Heart left ventricle (tissue), 16 donors: ENCODE measurements around the gene FAF1. TPM values are rescaled to one million over a fixed set of nuclear protein-coding genes. Genes with fewer than 3 reads are reported as not detected.

Experiments used
- ATAC-seq, 4 donors: fragments of 200-7000 bp; cut with Tn5 transposase; one replicate each; pipeline ENCODE4 v1.9.1; 2020 to 2022; ENCODE audit warnings: moderate library complexity in 4 of 4, mild to moderate bottlenecking in 3 of 4, moderate number of reproducible peaks in 1 of 4
- DNase-seq, 5 donors: peaks; one replicate each; pipeline ENCODE4 v3.0.0-alpha.2; 2020
- H3K27ac ChIP-seq, 12 donors: fragments of 200-600 bp; sonication (generic) in 4 of 12; one replicate each; pipeline versions ENCODE4 v1.5.0 to v1.8.0; 2016 to 2022; ENCODE audit warnings: mild to moderate bottlenecking in 2 of 12
- H3K27me3 ChIP-seq, 9 donors: fragments of 200-600 bp; sonication (generic) in 2 of 9; one replicate each; pipeline versions ENCODE4 v1.5.1 to v1.8.0; 2016 to 2022; ENCODE audit warnings: mild to moderate bottlenecking in 3 of 9
- H3K36me3 ChIP-seq, 9 donors: fragments of 200-600 bp; sonication (generic) in 2 of 9; one replicate each; pipeline versions ENCODE4 v1.5.0 to v1.8.0; 2018 to 2022; ENCODE audit warnings: mild to moderate bottlenecking in 2 of 9
- H3K4me1 ChIP-seq, 12 donors: fragments of 200-600 bp; sonication (generic) in 4 of 12; one replicate each; pipeline versions ENCODE4 v1.5.0 to v1.8.0; 2016 to 2022; ENCODE audit warnings: mild to moderate bottlenecking in 3 of 12
- H3K4me3 ChIP-seq, 12 donors: fragments of 200-600 bp; sonication (generic) in 4 of 12; one replicate each; pipeline versions ENCODE4 v1.5.0 to v1.8.0; 2017 to 2022; ENCODE audit warnings: mild to moderate bottlenecking in 9 of 12, moderate library complexity in 4 of 12
- H3K9me3 ChIP-seq, 12 donors: fragments of 200-600 bp; sonication (generic) in 4 of 12; one replicate each; pipeline versions ENCODE4 v1.5.0 to v1.8.0; 2016 to 2022; ENCODE audit warnings: mild to moderate bottlenecking in 1 of 12
- POLR2A ChIP-seq, 2 donors: fragments of 450-650 bp; IDR thresholded peaks; one replicate each; pipeline ENCODE4 v1.6.1; 2017; ENCODE audit warnings: antibody characterized with exemption in 2 of 2, mild to moderate bottlenecking in 2 of 2, moderate library complexity in 2 of 2
- WGBS, 4 donors: extraction: QIAGEN DNeasy Blood & Tissue Kit in 2 of 4; methylation state at CpG; one replicate each; pipeline versions ENCODE4 v1.1.5 to v1.1.7; 2013 to 2018; 5-methylcytosine and 5-hydroxymethylcytosine counted together
- intact Hi-C, 10 donors: fragments of 100-400 bp; cut with DNase I; formaldehyde crosslinking; loops; one replicate each; pipeline versions ENCODE4 v1.11.1 to v1.14.2; 2022
- polyA plus RNA-seq, 2 donors: library from polyadenylated mRNA; stranded (reverse); fragments of 200-250 nt; gene quantifications; one replicate each; pipeline ENCODE4 v1.2.3, GENCODE V29; 2013
- total RNA-seq, 9 donors: library from RNA; depleted of rRNA in 2 of 9; stranded (reverse); fragments of >200 nt in 2 of 9; fragmentation: NEBNext Ultra II Directional in 3 of 9; extraction: Animal tissue kit (Norgen Biotek cat#: 25700) in 3 of 9; gene quantifications; one replicate each; pipeline versions ENCODE4 v1.1.0 to v1.2.4, GENCODE V29; 2016 to 2023
- TF ChIP-seq, protein P1 (sequence below), 12 donors: fragments of 200-600 bp; sonication (generic) in 4 of 12; IDR thresholded peaks; one replicate each; pipeline versions ENCODE4 v1.5.0 to v1.8.0; 2018 to 2022; ENCODE audit warnings: antibody characterized with exemption in 12 of 12, mild to moderate bottlenecking in 5 of 12
- donor health status: ischemic (EF 13 %, LVEDD 7.1; RV severe dilation, severe dysfunction).
- donor health status: healthy with polysubstance abuse.
- donor health status: DM: no; HTN: yes; CAD: no.
- donor health status: DM: no; HTN: no; CAD: no.
- donor health status: ischemic (EF 25% LVEDD 6.9; RV normal size, moderate dysfunction).
- donor health status: ischemic (EF 25% LVEDD 5.7; RV mildly dilated, moderate dysfunction).
- donor health status: healthy.
- donor health status: DM: yes; HTN: yes; CAD: no.
- donor health status: ischemic (EF 35%, LVEDD 5.7; RV mildly dilated, moderate dysfunction).
- donor health status: nonischemic (EF 11% LVEDD 7.7; RV severe dilation, severe dysfunction).
- donor health status: DM: yes; HTN: yes; CAD: no.
- donor health status: PGD.
- donor health status: ischemic (EF 29% LVEDD 5.4; RV normal size, mild dysfunction).
- donor health status: nonischemic (EF 23%, LVEDD 6.1; RV moderate dilation, normal function).

The FAF1 gene
- total and polyA plus RNA-seq, 11 donors: 41.0 to 112 (median 81.3) TPM

DNA sequence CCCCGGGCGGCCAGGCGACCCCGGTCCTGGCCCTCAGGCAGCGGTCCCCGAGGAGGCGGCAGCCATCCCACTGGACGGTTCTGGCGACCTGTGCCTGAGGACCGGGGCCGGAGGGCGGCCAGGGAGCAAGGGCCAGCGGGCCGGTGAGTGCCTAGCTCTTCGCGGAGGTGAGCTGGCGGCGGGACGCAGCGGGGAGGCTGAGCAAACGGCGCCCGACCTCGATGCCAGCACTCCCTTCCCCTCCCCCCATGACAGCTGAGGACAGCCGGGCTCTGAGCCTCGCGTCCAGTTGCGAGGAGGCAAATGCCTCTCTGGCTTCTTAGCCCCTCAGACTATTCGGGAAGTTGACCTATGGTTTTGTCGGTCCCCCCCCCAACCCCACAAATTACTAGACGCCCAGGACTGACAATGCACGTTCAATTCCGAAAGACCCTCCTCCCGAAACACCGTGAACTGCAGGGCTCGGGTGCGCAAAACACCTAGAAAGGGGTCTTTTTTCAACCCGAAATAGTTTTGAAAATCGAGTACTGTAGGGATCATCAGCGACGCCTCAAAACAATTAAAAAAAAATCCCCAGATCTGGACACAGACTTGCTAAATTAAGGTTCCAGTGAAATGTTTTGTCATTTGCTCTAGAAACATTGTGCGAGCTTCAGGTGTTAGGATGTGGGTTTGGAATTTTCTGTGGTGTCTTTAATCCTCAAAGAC, 18.2 kb upstream of the FAF1 start:
- intact Hi-C loops: loop anchor here in 1 of 10 donors (1.0 to 10.0 kb wide), 2 partner anchors 10 to 257 kb away; partner anchors contain the start of gene RNF11
- no peaks in the 10 kb centered on the region for H3K9me3 ChIP-seq
- TF ChIP-seq, protein P1, sequence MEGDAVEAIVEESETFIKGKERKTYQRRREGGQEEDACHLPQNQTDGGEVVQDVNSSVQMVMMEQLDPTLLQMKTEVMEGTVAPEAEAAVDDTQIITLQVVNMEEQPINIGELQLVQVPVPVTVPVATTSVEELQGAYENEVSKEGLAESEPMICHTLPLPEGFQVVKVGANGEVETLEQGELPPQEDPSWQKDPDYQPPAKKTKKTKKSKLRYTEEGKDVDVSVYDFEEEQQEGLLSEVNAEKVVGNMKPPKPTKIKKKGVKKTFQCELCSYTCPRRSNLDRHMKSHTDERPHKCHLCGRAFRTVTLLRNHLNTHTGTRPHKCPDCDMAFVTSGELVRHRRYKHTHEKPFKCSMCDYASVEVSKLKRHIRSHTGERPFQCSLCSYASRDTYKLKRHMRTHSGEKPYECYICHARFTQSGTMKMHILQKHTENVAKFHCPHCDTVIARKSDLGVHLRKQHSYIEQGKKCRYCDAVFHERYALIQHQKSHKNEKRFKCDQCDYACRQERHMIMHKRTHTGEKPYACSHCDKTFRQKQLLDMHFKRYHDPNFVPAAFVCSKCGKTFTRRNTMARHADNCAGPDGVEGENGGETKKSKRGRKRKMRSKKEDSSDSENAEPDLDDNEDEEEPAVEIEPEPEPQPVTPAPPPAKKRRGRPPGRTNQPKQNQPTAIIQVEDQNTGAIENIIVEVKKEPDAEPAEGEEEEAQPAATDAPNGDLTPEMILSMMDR (IDR thresholded peaks at IDR 0.05): no peak
- no peak for TF ChIP-seq POLR2A (IDR thresholded peaks at IDR 0.05)
- H3K4me1 ChIP-seq: peaks cover 0 to 49% (median 6%) of the 10 kb centered on the region in 12 donors
- DNase-seq: peak; percentile 71 to 86 (median 82)
- no peaks in the 10 kb centered on the region for H3K36me3 ChIP-seq
- peaks cover 0 to 10% (median 0%) of the 10 kb centered on the region in 9 donors for H3K27me3 ChIP-seq
- WGBS, 4 donors: 1 to 7% (median 2%) methylated on average over 14 to 42 of the region's 42 CpGs
- ATAC-seq: peak; percentile 63 to 86 (median 80)
- H3K27ac ChIP-seq: peak overlapping the region; percentile 93 to 100 (median 99)
- H3K4me3 ChIP-seq: peak overlapping the region; percentile 76 to 96 (median 86)

DNA sequence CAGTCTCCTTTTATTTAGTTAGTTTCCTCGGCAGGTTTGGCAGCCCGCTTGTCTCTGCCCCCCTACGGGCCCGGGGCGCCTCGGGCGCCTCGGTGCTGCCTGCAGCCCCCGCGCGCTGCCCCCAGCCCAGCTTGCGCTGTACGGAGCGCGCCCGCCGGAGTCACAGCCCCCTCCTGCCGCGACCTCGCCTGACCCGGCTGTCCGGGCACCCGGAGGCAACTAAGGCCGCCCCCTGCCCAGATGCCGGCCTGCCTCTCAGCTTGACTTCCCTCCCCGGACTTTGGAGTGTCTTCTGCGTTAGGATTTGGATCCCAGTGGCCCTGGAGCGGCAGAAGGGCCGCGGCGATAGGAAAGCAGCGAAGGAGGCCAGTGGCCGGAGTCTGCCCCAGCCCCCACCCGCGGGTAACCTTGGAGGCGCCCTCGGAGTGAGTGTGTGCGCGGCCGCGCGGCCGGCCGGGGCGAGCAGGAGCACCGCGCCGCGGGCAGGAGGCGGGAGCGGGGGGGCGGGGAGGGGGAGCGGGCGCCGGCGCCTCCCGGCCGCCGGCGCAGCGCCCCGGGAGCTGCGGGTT, 17.6 kb upstream of the FAF1 start:
- peak overlapping the region; percentile 76 to 96 (median 86) for H3K4me3 ChIP-seq
- DNase-seq (peak; percentile 74 to 88 (median 79)), ATAC-seq (peak; percentile 62 to 94 (median 86))
- H3K36me3 ChIP-seq: no peaks in the 10 kb centered on the region
- peaks cover 0 to 10% (median 0%) of the 10 kb centered on the region in 9 donors for H3K27me3 ChIP-seq
- TF ChIP-seq, protein P1 (IDR thresholded peaks at IDR 0.05): no peak
- no peak for TF ChIP-seq POLR2A (IDR thresholded peaks at IDR 0.05)
- H3K4me1 ChIP-seq: peaks cover 0 to 44% (median 7%) of the 10 kb centered on the region in 12 donors
- H3K27ac ChIP-seq: peak overlapping the region; percentile 93 to 100 (median 99)
- no peaks in the 10 kb centered on the region for H3K9me3 ChIP-seq
- WGBS, 4 donors: 0 to 2% (median 1%) methylated on average over 26 to 63 of the region's 63 CpGs
- intact Hi-C loops: loop anchor here in 1 of 10 donors (1.0 to 10.0 kb wide), 2 partner anchors 9 to 257 kb away; partner anchors contain the start of gene RNF11

DNA sequence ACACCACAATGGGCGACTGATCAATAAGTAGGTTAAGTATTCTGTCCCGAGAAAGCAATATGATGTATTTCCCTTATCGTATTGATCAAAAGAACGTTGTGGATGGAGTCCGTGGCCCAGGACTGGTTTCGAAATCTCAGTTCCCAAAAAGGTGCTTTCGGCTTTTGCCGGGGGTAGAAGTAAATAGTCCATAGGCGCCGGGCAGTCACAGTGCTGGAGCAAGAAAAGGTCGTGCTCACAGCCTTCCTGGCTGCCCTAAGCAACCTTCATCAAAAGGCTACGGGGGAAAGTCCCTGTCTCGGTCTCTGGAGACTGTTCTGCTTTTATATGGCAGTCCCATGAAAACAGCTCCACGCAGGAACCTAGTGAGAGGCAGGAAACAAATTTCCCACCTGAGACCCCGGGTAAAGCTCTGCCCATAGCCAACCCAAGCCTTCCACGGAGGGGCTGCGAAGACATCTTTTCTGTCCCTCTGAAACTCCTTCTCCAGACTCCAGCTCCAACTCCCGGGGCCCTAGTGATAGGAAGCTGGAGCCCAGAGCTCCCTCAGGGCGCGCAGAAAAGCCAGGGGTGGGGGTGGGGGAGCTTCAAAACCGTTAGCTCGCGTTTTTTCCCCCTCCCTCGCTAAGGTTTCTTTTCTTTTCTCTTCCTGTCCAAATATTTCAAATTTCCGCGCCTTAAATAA, 17.0 kb upstream of the FAF1 start:
- Histone ChIP-seq H3K4me1 (peaks cover 0 to 39% (median 7%) of the 10 kb centered on the region in 12 donors), H3K27me3 (peaks cover 0 to 10% (median 0%) of the 10 kb centered on the region in 9 donors), H3K27ac (peak overlapping the region; percentile 93 to 100 (median 99)), H3K36me3 (no peaks in the 10 kb centered on the region), H3K9me3 (no peaks in the 10 kb centered on the region), H3K4me3 (peak overlapping the region; percentile 76 to 96 (median 86))
- ATAC-seq: peak; percentile 48 to 67 (median 62)
- DNase-seq: peak in 4 of 5 donors; percentile 42 to 49 (median 44)
- TF ChIP-seq, protein P1 (IDR thresholded peaks at IDR 0.05): no peak
- TF ChIP-seq POLR2A (IDR thresholded peaks at IDR 0.05): no peak
- WGBS, 4 donors: 1 to 3% (median 2%) methylated on average over 26 of the region's 26 CpGs
- intact Hi-C loops: loop anchor here in 1 of 10 donors (10.0 kb wide), 1 partner anchor 258 kb away; the partner anchor contains the start of gene RNF11
